GM19324 (cell line): ENCODE results near the gene PDK2.

Experiments used
- ATAC-seq: cut with Tn5 transposase; IDR thresholded peaks from one replicate; pipeline ENCODE4 v1.9.1; 2021; ENCODE audit warnings: mild to moderate bottlenecking, moderate library complexity; ENCODE audit not compliant: unreplicated experiment, low FRiP score

The PDK2 gene

GRCh38 chr17:50113624-50114320 lies 18.6 kb downstream of the PDK2 start:
- no peak for ATAC-seq

GRCh38 chr17:50114401-50114800 lies 19.2 kb downstream of the PDK2 start:
- no peak for ATAC-seq

- no peak for ATAC-seq
These were observed 19.8 kb downstream of the PDK2 start for GRCh38 chr17:50114849-50115357.

- no peak for ATAC-seq
These were observed 20.6 kb downstream of the PDK2 start for GRCh38 chr17:50115756-50116155.

GRCh38 chr17:50117202-50118051 lies 22.3 kb downstream of the PDK2 start:
- no peak for ATAC-seq

GRCh38 chr17:50118076-50118827 lies 23.1 kb downstream of the PDK2 start:
- no peak for ATAC-seq

- no peak for ATAC-seq
These were observed 23.7 kb downstream of the PDK2 start for GRCh38 chr17:50118828-50119218.

- no peak for ATAC-seq
These were observed 25.5 kb downstream of the PDK2 start for GRCh38 chr17:50120475-50121253.

GRCh38 chr17:50122945-50123344 lies 27.8 kb downstream of the PDK2 start:
- no peak for ATAC-seq

GRCh38 chr17:50123649-50124349 lies 28.6 kb downstream of the PDK2 start:
- no peak for ATAC-seq

GRCh38 chr17:50125420-50125997 lies 30.4 kb downstream of the PDK2 start:
- ATAC-seq: no peak

GRCh38 chr17:50127697-50128361 lies 32.7 kb downstream of the PDK2 start:
- ATAC-seq: no peak

GRCh38 chr17:50128441-50129352 lies 33.5 kb downstream of the PDK2 start:
- ATAC-seq: no peak

- ATAC-seq: no peak
These were observed 34.2 kb downstream of the PDK2 start for GRCh38 chr17:50129353-50129727.

GRCh38 chr17:50129728-50130558 lies 34.8 kb downstream of the PDK2 start, which contains the start of gene SAMD14:
Gene SAMD14, minus strand, starts transcription at chr17:50130160. Its CDS starts 5,201 bp downstream, at chr17:50124959.
- no peak for ATAC-seq

GRCh38 chr17:50130559-50131305 lies 35.6 kb downstream of the PDK2 start:
- no peak for ATAC-seq
